Testis (tissue), 3 donors: ENCODE results near the gene ABCB11. TPM values are rescaled to one million over a fixed set of nuclear protein-coding genes. Genes with fewer than 3 reads are reported as not detected.

Source experiments
- DNase-seq: peaks from one replicate; pipeline ENCODE4 v3.0.0-alpha.2; 2019
- H3K27ac ChIP-seq, 2 donors: fragments of 200-600 bp; sonication (generic); one replicate each; pipeline ENCODE4 v1.5.1; 2019
- H3K27me3 ChIP-seq: fragments of 200-600 bp; sonication (generic); one replicate; pipeline ENCODE4 v1.5.1; 2019
- H3K36me3 ChIP-seq: fragments of 200-600 bp; sonication (generic); one replicate; pipeline ENCODE4 v1.5.1; 2017; ENCODE audit warnings: low read depth; ENCODE audit errors: missing control alignments
- H3K4me1 ChIP-seq: fragments of 200-600 bp; sonication (generic); one replicate; pipeline ENCODE4 v1.5.1; 2019
- H3K4me3 ChIP-seq, 2 donors: fragments of 200-600 bp; sonication (generic); one replicate each; pipeline ENCODE4 v1.5.1; 2017 to 2019
- H3K9me3 ChIP-seq: fragments of 200-600 bp; sonication (generic); one replicate; pipeline ENCODE4 v1.5.1; 2017
- CTCF ChIP-seq, 3 experiments: fragments of 450-650 bp in 2 of 3; fragments of 200-600 bp in 1 of 3; sonication (generic) in 1 of 3; IDR thresholded peaks; one replicate each; pipeline ENCODE4 v1.5.1; 2016 to 2019; ENCODE audit warnings: antibody characterized with exemption in 3 of 3, mild to moderate bottlenecking in 2 of 3, moderate library complexity in 1 of 3
- POLR2A ChIP-seq: fragments of 450-650 bp; IDR thresholded peaks from one replicate; pipeline ENCODE4 v1.6.1; 2017; ENCODE audit warnings: antibody characterized with exemption, mild to moderate bottlenecking, moderate library complexity
- WGBS, 2 donors: methylation state at CpG; one replicate each; pipeline ENCODE4 v1.1.5; 2018; 5-methylcytosine and 5-hydroxymethylcytosine counted together
- intact Hi-C: fragments of 100-400 bp; cut with DNase I; formaldehyde crosslinking; loops from one replicate; pipeline ENCODE4 v1.15.1; 2023; ENCODE audit warnings: low total_unique reads
- polyA plus RNA-seq: library from polyadenylated mRNA; stranded (reverse); fragments of 350-450 nt; fragmentation: Illumina TruSeq; extraction: RNeasy Lipid Tissue Mini Kit (QIAGEN cat#74804); gene quantifications from one replicate; pipeline ENCODE4 v1.2.3, GENCODE V29; 2014; ENCODE audit warnings: low read depth, low replicate concordance; ENCODE audit not compliant: insufficient read depth
- total RNA-seq, 2 donors: library from RNA; depleted of rRNA; stranded (reverse); fragments of >200 nt; gene quantifications; one replicate each; pipeline ENCODE4 v1.2.3, GENCODE V29; 2016

ABCB11 gene
- total and polyA plus RNA-seq, 3 donors from 2014 or later = 4.6 to 16.1 (median 7.2) TPM

GRCh38 chr2:168926621-168927386, 104.3 kb downstream of the ABCB11 start:
- intact Hi-C loops = loop anchor here (10.0 kb wide), 2 partner anchors 152 to 582 kb away; no protein-coding TSS in a partner anchor
- 72 to 77% methylated on average over 3 of the region's 3 CpGs for WGBS, 2 donors
- H3K9me3 ChIP-seq = no peaks in the 10 kb centered on the region
- DNase-seq = no peak
- H3K27ac ChIP-seq = no peak overlapping the region
- H3K27me3 ChIP-seq = no peaks in the 10 kb centered on the region
- H3K4me1 ChIP-seq = no peaks in the 10 kb centered on the region
- no peak for TF ChIP-seq POLR2A
- no peak for TF ChIP-seq CTCF (IDR thresholded peaks at IDR 0.05)
- H3K4me3 ChIP-seq = no peak overlapping the region
- H3K36me3 ChIP-seq = no peaks in the 10 kb centered on the region

- 26% methylated on average over 4 of the region's 4 CpGs for WGBS, 2 donors
- Histone ChIP-seq H3K9me3 (no peaks in the 10 kb centered on the region), H3K36me3 (no peaks in the 10 kb centered on the region), H3K4me1 (no peaks in the 10 kb centered on the region), H3K4me3 (no peak overlapping the region), H3K27me3 (no peaks in the 10 kb centered on the region), H3K27ac (no peak overlapping the region)
- TF ChIP-seq POLR2A (no peak), CTCF (IDR thresholded peaks at IDR 0.05) (peak; percentile 46 to 86 (median 74))
- no peak for DNase-seq
- intact Hi-C loops = loop anchor here (10.0 kb wide), 2 partner anchors 146 to 576 kb away; no protein-coding TSS in a partner anchor
Observed at GRCh38 chr2:168920504-168921157, 110.5 kb downstream of the ABCB11 start.

GRCh38 chr2:168916331-168916675, 114.8 kb downstream of the ABCB11 start:
- Histone ChIP-seq H3K27me3 (no peaks in the 10 kb centered on the region), H3K4me3 (no peak overlapping the region), H3K4me1 (no peaks in the 10 kb centered on the region), H3K9me3 (no peaks in the 10 kb centered on the region), H3K36me3 (no peaks in the 10 kb centered on the region), H3K27ac (no peak overlapping the region)
- no peak for DNase-seq
- WGBS, 2 donors = 91% methylated on average over 4 of the region's 4 CpGs
- TF ChIP-seq CTCF (IDR thresholded peaks at IDR 0.05) (no peak), POLR2A (no peak)
- intact Hi-C loops = no loop called here

GRCh38 chr2:168915441-168916330, 115.4 kb downstream of the ABCB11 start:
- H3K36me3 ChIP-seq = no peaks in the 10 kb centered on the region
- no peak overlapping the region for H3K4me3 ChIP-seq
- no peaks in the 10 kb centered on the region for H3K4me1 ChIP-seq
- H3K9me3 ChIP-seq = no peaks in the 10 kb centered on the region
- no peaks in the 10 kb centered on the region for H3K27me3 ChIP-seq
- TF ChIP-seq CTCF (IDR thresholded peaks at IDR 0.05) (no peak), POLR2A (no peak)
- intact Hi-C loops = no loop called here
- H3K27ac ChIP-seq = no peak overlapping the region
- no peak for DNase-seq
- 88 to 96% methylated on average over 3 of the region's 3 CpGs for WGBS, 2 donors
